ENCODE data around the gene C1QTNF1.

C1QTNF1 gene

GRCh38 chr17:79043931-79044320 is 20.0 kb downstream of the C1QTNF1 start:
- H3K27ac ChIP-seq, result no peak overlapping the region
- no peak for TF ChIP-seq CTCF (conservative IDR thresholded peaks at IDR 0.05; ENCODE audit: low read depth)
- DNase-seq (ENCODE audit: low spot score), result no peak
- POLR2A ChIA-PET (ENCODE audit: low non-redundant PET), result no interaction called here
- CTCF ChIA-PET, result interaction anchor here (0.8 to 2.6 kb wide), 4 partner anchors 15 to 44 kb away, joined by 3 to 26 read pairs (median 8); no protein-coding TSS in a partner anchor

GRCh38 chr17:79044462-79044861 is 20.5 kb downstream of the C1QTNF1 start:
- ChIA-PET CTCF (interaction anchor here (0.8 to 2.6 kb wide), 6 partner anchors 15 to 153 kb away, joined by 3 to 26 read pairs (median 4); no protein-coding TSS in a partner anchor), POLR2A (ENCODE audit: low non-redundant PET) (no interaction called here)
- no peak for DNase-seq (ENCODE audit: low spot score)
- H3K27ac ChIP-seq, result no peak overlapping the region
- no peak for TF ChIP-seq CTCF (conservative IDR thresholded peaks at IDR 0.05; ENCODE audit: low read depth)

- no peak for TF ChIP-seq CTCF (conservative IDR thresholded peaks at IDR 0.05; ENCODE audit: low read depth)
- ChIA-PET POLR2A (ENCODE audit: low non-redundant PET) (no interaction called here), CTCF (interaction anchor here (0.5 to 2.6 kb wide), 25 partner anchors 8 to 371 kb away, joined by 3 to 26 read pairs (median 4); partner anchors contain the start of gene ENGASE)
- no peak overlapping the region for H3K27ac ChIP-seq
- no peak for DNase-seq (ENCODE audit: low spot score)
These were observed 21.2 kb downstream of the C1QTNF1 start for GRCh38 chr17:79045001-79045729.

GRCh38 chr17:79045842-79046196 is 21.9 kb downstream of the C1QTNF1 start:
- CTCF ChIA-PET, result interaction anchor here (0.5 to 2.6 kb wide), 23 partner anchors 8 to 796 kb away, joined by 3 to 26 read pairs (median 4); partner anchors contain the start of gene ENGASE
- POLR2A ChIA-PET (ENCODE audit: low non-redundant PET), result no interaction called here
- TF ChIP-seq CTCF (conservative IDR thresholded peaks at IDR 0.05; ENCODE audit: low read depth), result peak; percentile 98
- no peak overlapping the region for H3K27ac ChIP-seq
- DNase-seq (ENCODE audit: low spot score), result peak; percentile 71

GRCh38 chr17:79046197-79046915 is 22.4 kb downstream of the C1QTNF1 start:
- POLR2A ChIA-PET (ENCODE audit: low non-redundant PET), result no interaction called here
- DNase-seq (ENCODE audit: low spot score), result no peak
- CTCF ChIA-PET, result interaction anchor here (0.6 to 2.6 kb wide), 20 partner anchors 8 to 796 kb away, joined by 3 to 26 read pairs (median 4); partner anchors contain the start of gene ENGASE
- no peak overlapping the region for H3K27ac ChIP-seq
- peak; percentile 71 for TF ChIP-seq CTCF (conservative IDR thresholded peaks at IDR 0.05; ENCODE audit: low read depth)

- ChIA-PET CTCF (no interaction called here), POLR2A (ENCODE audit: low non-redundant PET) (no interaction called here)
- no peak overlapping the region for H3K27ac ChIP-seq
- TF ChIP-seq CTCF (conservative IDR thresholded peaks at IDR 0.05; ENCODE audit: low read depth), result no peak
- no peak for DNase-seq (ENCODE audit: low spot score)
These were observed 22.9 kb downstream of the C1QTNF1 start for GRCh38 chr17:79046916-79047280.

All from RWPE1 (cell line).